Ovary (tissue), 9 donors: ENCODE results near the gene DHX57. TPM values are rescaled to one million over a fixed set of nuclear protein-coding genes. Genes with fewer than 3 reads are reported as not detected.
"Not testable (repeated sequence)": the region's sequence is repeated elsewhere in the genome, so short reads cannot be mapped to it uniquely, and the experiment has no call there.

Experiments
- DNase-seq, 5 donors: peaks; one replicate each; pipeline ENCODE4 v3.0.0-alpha.2; 2019 to 2020
- H3K27ac ChIP-seq, 2 donors: fragments of 200-600 bp; one replicate each; pipeline versions ENCODE4 v1.5.1 to v1.8.0; 2019 to 2022
- H3K27me3 ChIP-seq: fragments of 200-600 bp; one replicate; pipeline ENCODE4 v1.8.0; 2022
- H3K36me3 ChIP-seq: fragments of 200-600 bp; sonication (generic); one replicate; pipeline ENCODE4 v1.5.1; 2019
- H3K4me1 ChIP-seq: one replicate; pipeline ENCODE4 v1.8.1; 2013; ENCODE audit warnings: mild to moderate bottlenecking, moderate library complexity; ENCODE audit not compliant: insufficient read depth
- H3K4me3 ChIP-seq: fragments of 200-600 bp; sonication (generic); one replicate; pipeline ENCODE4 v1.5.1; 2017
- H3K9me3 ChIP-seq, 2 donors: fragments of 200-600 bp in 1 of 2; sonication (generic) in 1 of 2; one replicate each; pipeline versions ENCODE4 v1.5.1 to v1.8.1; 2013 to 2019; ENCODE audit warnings: mild to moderate bottlenecking in 1 of 2, moderate library complexity in 1 of 2
- CTCF ChIP-seq, 3 donors: fragments of 450-650 bp in 2 of 3; fragments of 200-600 bp in 1 of 3; IDR thresholded peaks; one replicate each; pipeline versions ENCODE4 v1.5.1 to v1.8.0; 2016 to 2022; ENCODE audit warnings: antibody characterized with exemption in 3 of 3, mild to moderate bottlenecking in 1 of 3
- EP300 ChIP-seq: sonication (generic); formaldehyde crosslinking; IDR thresholded peaks from one replicate; pipeline ENCODE4 v1.6.1; 2017; ENCODE audit warnings: antibody characterized with exemption
- POLR2A ChIP-seq: fragments of 450-650 bp; IDR thresholded peaks from one replicate; pipeline ENCODE4 v1.6.1; 2017; ENCODE audit warnings: antibody characterized with exemption, mild to moderate bottlenecking, moderate library complexity
- WGBS, 3 donors: extraction: QIAGEN DNeasy Blood & Tissue Kit in 1 of 3; methylation state at CpG; one replicate each; pipeline versions ENCODE4 v1.1.5 to v1.1.7; 2013 to 2017; 5-methylcytosine and 5-hydroxymethylcytosine counted together
- intact Hi-C, 4 donors: fragments of 100-400 bp; cut with DNase I; formaldehyde crosslinking; loops; one replicate each; pipeline versions ENCODE4 v1.11.0 to v1.15.1; 2022 to 2023
- polyA plus RNA-seq, 2 donors: library from polyadenylated mRNA; stranded (reverse); fragments of 200-250 nt in 1 of 2; fragments of 350-450 nt in 1 of 2; fragmentation: Illumina TruSeq in 1 of 2; extraction: RNeasy Lipid Tissue Mini Kit (QIAGEN cat#74804) in 1 of 2; gene quantifications; one replicate each; pipeline ENCODE4 v1.2.3, GENCODE V29; 2013 to 2014
- total RNA-seq, 7 donors: library from RNA; depleted of rRNA in 2 of 7; stranded (reverse); fragments of >200 nt in 2 of 7; fragmentation: NEBNext Ultra II Directional in 3 of 7; extraction: Animal tissue kit (Norgen Biotek cat#: 25700) in 3 of 7; gene quantifications; one replicate each; pipeline versions ENCODE4 v1.1.0 to v1.2.4, GENCODE V29; 2016 to 2023
- donor health status: DM: no; HTN: no; CAD: no; lungs with moderate emphysema.
- donor health status: DM: no; HTN: no; CAD: no.
- donor health status: Bipolar disorder and iron deficiency.
- donor health status: DM: yes; HTN: yes; CAD: no.
- donor health status: DM: no; HTN: no; CAD: no.
- donor health status: DM: yes; HTN: yes; CAD: no.

Gene DHX57
- total and polyA plus RNA-seq, 9 donors: 8.7 to 24.4 (median 16.5) TPM

GRCh38 chr2:38830526-38831159 lies 45.1 kb downstream of the DHX57 start:
- TF ChIP-seq EP300 (no peak), POLR2A (no peak), CTCF (IDR thresholded peaks at IDR 0.05) (no peak)
- intact Hi-C loops: no loop called here
- Histone ChIP-seq H3K4me3 (no peak overlapping the region), H3K27ac (no peak overlapping the region), H3K9me3 (no peaks in the 10 kb centered on the region), H3K27me3 (no peaks in the 10 kb centered on the region), H3K4me1 (no peaks in the 10 kb centered on the region), H3K36me3 (no peaks in the 10 kb centered on the region)
- 89 to 93% (median 92%) methylated on average over 6 of the region's 6 CpGs for WGBS, 3 donors
- no peak for DNase-seq

- Histone ChIP-seq H3K27ac (no peak overlapping the region), H3K4me1 (no peaks in the 10 kb centered on the region), H3K27me3 (no peaks in the 10 kb centered on the region), H3K9me3 (no peaks in the 10 kb centered on the region), H3K4me3 (no peak overlapping the region), H3K36me3 (no peaks in the 10 kb centered on the region)
- WGBS, 3 donors: 97 to 98% (median 97%) methylated on average over 1 of the region's 1 CpG
- intact Hi-C loops: no loop called here
- no peak for TF ChIP-seq POLR2A
- no peak for TF ChIP-seq CTCF (IDR thresholded peaks at IDR 0.05)
- TF ChIP-seq EP300: no peak
- DNase-seq: no peak
Observed at GRCh38 chr2:38829971-38830370, 45.8 kb downstream of the DHX57 start.

- Histone ChIP-seq H3K27me3 (no peaks in the 10 kb centered on the region), H3K9me3 (no peaks in the 10 kb centered on the region), H3K36me3 (no peaks in the 10 kb centered on the region), H3K4me1 (no peaks in the 10 kb centered on the region), H3K27ac (no peak overlapping the region), H3K4me3 (no peak overlapping the region)
- WGBS, 3 donors: 70 to 82% (median 82%) methylated on average over 4 of the region's 4 CpGs
- no peak for DNase-seq
- intact Hi-C loops: no loop called here
- no peak for TF ChIP-seq POLR2A
- no peak for TF ChIP-seq CTCF (IDR thresholded peaks at IDR 0.05)
- no peak for TF ChIP-seq EP300
Observed at GRCh38 chr2:38828460-38828859, 47.3 kb downstream of the DHX57 start.

- H3K4me1 ChIP-seq, H3K4me3 ChIP-seq, H3K9me3 ChIP-seq, H3K27me3 ChIP-seq, H3K36me3 ChIP-seq, DNase-seq, intact Hi-C loops, H3K27ac ChIP-seq: not testable (repeated sequence)
- 63 to 66% (median 66%) methylated on average over 10 of the region's 10 CpGs for WGBS, 3 donors
Observed at GRCh38 chr2:38827539-38828145, 48.1 kb downstream of the DHX57 start.

GRCh38 chr2:38825956-38826355 lies 49.8 kb downstream of the DHX57 start:
- Histone ChIP-seq H3K9me3 (no peaks in the 10 kb centered on the region), H3K36me3 (no peaks in the 10 kb centered on the region), H3K4me1 (no peaks in the 10 kb centered on the region), H3K27me3 (no peaks in the 10 kb centered on the region), H3K27ac (no peak overlapping the region), H3K4me3 (no peak overlapping the region)
- WGBS, 3 donors: 88 to 94% (median 90%) methylated on average over 2 of the region's 2 CpGs
- no peak for DNase-seq
- intact Hi-C loops: no loop called here
- TF ChIP-seq POLR2A (no peak), CTCF (IDR thresholded peaks at IDR 0.05) (no peak), EP300 (no peak)
